H9 (cell line): ENCODE results near the gene JAK1. TPM values are rescaled to one million over a fixed set of nuclear protein-coding genes. Genes with fewer than 3 reads are reported as not detected.
A peak's percentile ranks its signal among the peaks of the same experiment; 100 is the strongest.

Experiments
- DNase-seq: peaks from one replicate; pipeline ENCODE4 v3.0.0-alpha.2; 2017
- H2AFZ ChIP-seq: one replicate; pipeline ENCODE4 v1.6.1; 2013; ENCODE audit warnings: mild to moderate bottlenecking, low read length, control low read depth, moderate library complexity
- H2AK5ac ChIP-seq: 2 replicates; pipeline ENCODE4 v1.6.1; 2013; ENCODE audit warnings: low read length, control low read depth, mixed read lengths; ENCODE audit not compliant: insufficient read length
- H2BK120ac ChIP-seq: one replicate; pipeline ENCODE4 v1.6.1; 2013; ENCODE audit warnings: low read depth, mild to moderate bottlenecking, low read length, control low read depth, inconsistent platforms; ENCODE audit not compliant: poor library complexity, severe bottlenecking
- H2BK12ac ChIP-seq: 2 replicates; pipeline ENCODE4 v1.6.1; 2013; ENCODE audit warnings: low read length, control low read depth, mixed read lengths, low read depth; ENCODE audit not compliant: insufficient read length
- H2BK15ac ChIP-seq: 2 replicates; pipeline ENCODE4 v1.6.1; 2013; ENCODE audit warnings: low read depth, low read length, control low read depth
- H2BK20ac ChIP-seq: one replicate; pipeline ENCODE4 v1.6.1; 2013; ENCODE audit warnings: low read depth, mild to moderate bottlenecking, low read length, control low read depth, inconsistent platforms; ENCODE audit not compliant: poor library complexity, severe bottlenecking
- H2BK5ac ChIP-seq: 2 replicates; pipeline ENCODE4 v1.6.1; 2013; ENCODE audit warnings: low read length, control low read depth, mixed read lengths; ENCODE audit not compliant: insufficient read length
- H3K14ac ChIP-seq: 2 replicates; pipeline ENCODE4 v1.6.1; 2013; ENCODE audit warnings: low read length, control low read depth; ENCODE audit not compliant: insufficient read depth
- H3K18ac ChIP-seq: 2 replicates; pipeline ENCODE4 v1.6.1; 2013; ENCODE audit warnings: low read depth, mild to moderate bottlenecking, mixed read lengths, low read length, control low read depth; ENCODE audit not compliant: insufficient read length
- H3K23ac ChIP-seq: 2 replicates; pipeline ENCODE4 v1.6.1; 2013; ENCODE audit warnings: low read length, control low read depth, mixed read lengths, low read depth; ENCODE audit not compliant: insufficient read length
- H3K23me2 ChIP-seq: 2 replicates; pipeline ENCODE4 v1.6.1; 2013; ENCODE audit warnings: low read depth, mild to moderate bottlenecking, mixed read lengths, low read length, control low read depth; ENCODE audit not compliant: insufficient read length, poor library complexity, severe bottlenecking
- H3K27ac ChIP-seq: 2 replicates; pipeline ENCODE4 v1.5.1; 2013; ENCODE audit warnings: low read length, control low read depth, mixed read lengths, low read depth; ENCODE audit not compliant: insufficient read length
- H3K27me3 ChIP-seq: 2 replicates; pipeline ENCODE4 v1.6.1; 2013; ENCODE audit warnings: low read length, control low read depth, inconsistent platforms; ENCODE audit not compliant: insufficient read depth
- H3K4ac ChIP-seq: 2 replicates; pipeline ENCODE4 v1.6.1; 2013; ENCODE audit warnings: low read depth, mild to moderate bottlenecking, control low read depth, inconsistent platforms, low read length, moderate library complexity
- H3K4me1 ChIP-seq: 2 replicates; pipeline ENCODE4 v1.6.1; 2013; ENCODE audit warnings: low read length, control low read depth, inconsistent platforms; ENCODE audit not compliant: insufficient read depth
- H3K4me2 ChIP-seq: 2 replicates; pipeline ENCODE4 v1.6.1; 2013; ENCODE audit warnings: low read length, control low read depth, mixed read lengths; ENCODE audit not compliant: insufficient read length, insufficient read depth
- H3K56ac ChIP-seq: 2 replicates; pipeline ENCODE4 v1.6.1; 2013; ENCODE audit warnings: low read depth, mild to moderate bottlenecking, mixed read lengths, low read length, control low read depth; ENCODE audit not compliant: insufficient read length
- H3K79me1 ChIP-seq: 2 replicates; pipeline ENCODE4 v1.6.1; 2013; ENCODE audit warnings: low read depth, mild to moderate bottlenecking, moderate library complexity, low read length, control low read depth, inconsistent platforms; ENCODE audit not compliant: insufficient read depth, poor library complexity, severe bottlenecking
- H3K79me2 ChIP-seq: 2 replicates; pipeline ENCODE4 v1.6.1; 2013; ENCODE audit warnings: low read length, control low read depth, inconsistent platforms; ENCODE audit not compliant: insufficient read depth
- H3K9ac ChIP-seq: 2 replicates; pipeline ENCODE4 v1.6.1; 2013; ENCODE audit warnings: low read length, control low read depth, mixed read lengths; ENCODE audit not compliant: insufficient read length; ENCODE audit errors: extremely low read depth
- H3K9me3 ChIP-seq: one replicate; pipeline ENCODE4 v1.6.1; 2013; ENCODE audit warnings: low read depth, low read length, inconsistent platforms; ENCODE audit not compliant: control insufficient read depth
- H3T11ph ChIP-seq: one replicate; pipeline ENCODE4 v1.6.1; 2013; ENCODE audit warnings: mild to moderate bottlenecking, low read length, control low read depth, inconsistent platforms
- H4K20me1 ChIP-seq: one replicate; pipeline ENCODE4 v1.6.1; 2013; ENCODE audit not compliant: control insufficient read depth, insufficient read length, insufficient read depth
- H4K5ac ChIP-seq: 2 replicates; pipeline ENCODE4 v1.6.1; 2013; ENCODE audit warnings: low read depth, mild to moderate bottlenecking, mixed read lengths, low read length, control low read depth; ENCODE audit not compliant: insufficient read length
- H4K8ac ChIP-seq: replicated peaks from 2 replicates; pipeline ENCODE4 v1.6.1; 2013; ENCODE audit warnings: low read length, control low read depth, mixed read lengths, low read depth; ENCODE audit not compliant: insufficient read length
- H4K91ac ChIP-seq: 2 replicates; pipeline ENCODE4 v1.6.1; 2013; ENCODE audit warnings: low read depth, mild to moderate bottlenecking, moderate library complexity, mixed read lengths, low read length, control low read depth; ENCODE audit not compliant: insufficient read length
- H3K27ac Mint-ChIP-seq, 3 experiments: 2 replicates in 2 of 3; 3 replicates in 1 of 3; pipeline ENCODE4 v1.8.0; 2020 to 2021; ENCODE audit warnings: mixed read lengths in 3 of 3, mild to moderate bottlenecking in 1 of 3, moderate library complexity in 1 of 3
- H3K27me3 Mint-ChIP-seq: 2 replicates; pipeline ENCODE4 v1.8.0; 2021; ENCODE audit warnings: low read depth, mild to moderate bottlenecking, moderate library complexity, mixed read lengths
- H3K36me3 Mint-ChIP-seq, 3 experiments: 2 replicates in 2 of 3; 3 replicates in 1 of 3; pipeline ENCODE4 v1.8.0; 2020 to 2021; ENCODE audit warnings: low read depth in 3 of 3, mixed read lengths in 3 of 3; ENCODE audit not compliant: insufficient read depth in 1 of 3
- H3K4me1 Mint-ChIP-seq, 2 experiments: 2 replicates each; pipeline ENCODE4 v1.8.0; 2020; ENCODE audit warnings: mixed read lengths in 2 of 2
- H3K4me3 Mint-ChIP-seq, 2 experiments: 2 replicates in 1 of 2; 3 replicates in 1 of 2; pipeline ENCODE4 v1.8.0; 2020 to 2021; ENCODE audit warnings: mild to moderate bottlenecking in 2 of 2, mixed read lengths in 2 of 2, moderate library complexity in 1 of 2
- H3K9me3 Mint-ChIP-seq, 2 experiments: 2 replicates in 1 of 2; 3 replicates in 1 of 2; pipeline ENCODE4 v1.8.0; 2020; ENCODE audit warnings: mild to moderate bottlenecking in 2 of 2, mixed read lengths in 2 of 2, moderate library complexity in 1 of 2
- total RNA-seq: library from RNA; stranded (reverse); gene quantifications from 2 replicates; pipeline ENCODE4 v1.2.1, GENCODE V29; 2021
- TF ChIP-seq, protein P1 (sequence below): fragments of 200-600 bp; sonication (generic); conservative IDR thresholded peaks from 3 replicates; pipeline ENCODE4 v1.8.0; 2021; ENCODE audit warnings: antibody characterized with exemption, mild to moderate bottlenecking

Gene JAK1
- total RNA-seq, 1 experiment from 2014 or later = 12.8 TPM

GRCh38 chr1:64878090-64878489 lies 88.3 kb downstream of the JAK1 start:
- TF ChIP-seq, protein P1, sequence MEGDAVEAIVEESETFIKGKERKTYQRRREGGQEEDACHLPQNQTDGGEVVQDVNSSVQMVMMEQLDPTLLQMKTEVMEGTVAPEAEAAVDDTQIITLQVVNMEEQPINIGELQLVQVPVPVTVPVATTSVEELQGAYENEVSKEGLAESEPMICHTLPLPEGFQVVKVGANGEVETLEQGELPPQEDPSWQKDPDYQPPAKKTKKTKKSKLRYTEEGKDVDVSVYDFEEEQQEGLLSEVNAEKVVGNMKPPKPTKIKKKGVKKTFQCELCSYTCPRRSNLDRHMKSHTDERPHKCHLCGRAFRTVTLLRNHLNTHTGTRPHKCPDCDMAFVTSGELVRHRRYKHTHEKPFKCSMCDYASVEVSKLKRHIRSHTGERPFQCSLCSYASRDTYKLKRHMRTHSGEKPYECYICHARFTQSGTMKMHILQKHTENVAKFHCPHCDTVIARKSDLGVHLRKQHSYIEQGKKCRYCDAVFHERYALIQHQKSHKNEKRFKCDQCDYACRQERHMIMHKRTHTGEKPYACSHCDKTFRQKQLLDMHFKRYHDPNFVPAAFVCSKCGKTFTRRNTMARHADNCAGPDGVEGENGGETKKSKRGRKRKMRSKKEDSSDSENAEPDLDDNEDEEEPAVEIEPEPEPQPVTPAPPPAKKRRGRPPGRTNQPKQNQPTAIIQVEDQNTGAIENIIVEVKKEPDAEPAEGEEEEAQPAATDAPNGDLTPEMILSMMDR = no peak
- Histone ChIP-seq H4K91ac (no peak overlapping the region), H3T11ph (no peak overlapping the region), H3K23ac (no peak overlapping the region), H4K8ac (no peak overlapping the region), H4K20me1 (no peaks in the 10 kb centered on the region), H2AK5ac (no peak overlapping the region), H3K27ac (no peak overlapping the region), H3K79me1 (no peaks in the 10 kb centered on the region), H3K4ac (no peak overlapping the region), H2BK15ac (no peak overlapping the region), H3K9me3 (no peaks in the 10 kb centered on the region), H3K56ac (no peak overlapping the region), H3K9ac (no peak overlapping the region), H3K14ac (no peak overlapping the region), H2BK12ac (no peak overlapping the region), H2BK20ac (no peak overlapping the region), H3K4me2 (no peak overlapping the region), H2AFZ (no peak overlapping the region), H3K23me2 (no peaks in the 10 kb centered on the region), H4K5ac (no peak overlapping the region), H3K79me2 (no peaks in the 10 kb centered on the region), H2BK120ac (no peak overlapping the region), H3K27me3 (no peaks in the 10 kb centered on the region), H3K18ac (no peak overlapping the region), H2BK5ac (no peak overlapping the region), H3K4me1 (no peaks in the 10 kb centered on the region)
- DNase-seq = no peak
- peaks cover 22 to 27% of the 10 kb centered on the region in 2 experiments for H3K4me1 Mint-ChIP-seq
- H3K36me3 Mint-ChIP-seq = peaks cover 0 to 4% (median 0%) of the 10 kb centered on the region in 3 experiments; a peak in 2 of 7 replicates
- H3K4me3 Mint-ChIP-seq = no peak overlapping the region
- no peaks in the 10 kb centered on the region for H3K27me3 Mint-ChIP-seq
- H3K27ac Mint-ChIP-seq = peak overlapping the region in 1 of 3 experiments; percentile 84; a peak in 2 of 7 replicates
- H3K9me3 Mint-ChIP-seq = no peaks in the 10 kb centered on the region
